Measurements from ENCODE around the gene OSBPL10.
A peak's percentile ranks its signal among the peaks of the same experiment; 100 is the strongest.

OSBPL10 gene

DNA sequence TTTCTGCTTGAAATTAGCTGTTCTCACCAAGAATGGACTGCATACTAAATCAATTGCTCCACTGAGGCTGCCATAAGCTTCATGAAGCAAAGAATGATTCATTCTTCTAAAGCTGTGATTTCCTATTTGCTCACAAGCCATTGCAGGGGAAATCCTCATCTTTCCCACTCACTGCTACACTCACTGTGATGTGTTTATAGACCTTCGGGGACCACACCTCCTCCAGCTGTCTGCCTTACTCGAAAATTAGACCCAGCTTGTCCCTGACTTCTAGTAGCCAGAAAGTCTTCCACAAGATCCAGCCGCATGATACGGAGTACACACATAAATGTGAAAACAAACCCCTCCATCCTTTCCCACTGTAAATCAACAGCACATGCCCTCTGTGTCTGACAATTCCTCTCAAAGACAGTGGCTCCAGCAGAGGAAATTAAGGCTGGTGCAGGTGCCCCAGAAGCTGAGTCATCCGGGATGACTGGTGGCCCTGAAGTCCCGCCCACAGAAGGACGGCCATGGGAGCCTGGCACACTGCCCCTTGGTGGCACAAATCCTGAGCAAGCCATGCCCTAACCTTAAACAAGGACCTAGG, 276.4 kb downstream of the OSBPL10 start:
- Histone ChIP-seq H3K27ac (ENCODE audit: low read length, poor library complexity, severe bottlenecking) (no peak overlapping the region), H2BK12ac (ENCODE audit: low read length in 2 of 2) (no peak overlapping the region), H3K4me2 (ENCODE audit: low read length, poor library complexity, severe bottlenecking) (no peak overlapping the region), H3K79me1 (replicated peaks; ENCODE audit: low read length, poor library complexity, severe bottlenecking) (peaks cover 7% of the 10 kb centered on the region), H4K8ac (ENCODE audit: low read length) (no peak overlapping the region), H3K14ac (ENCODE audit: low read length in 2 of 2) (no peak overlapping the region), H2BK15ac (ENCODE audit: low read depth, poor library complexity, severe bottlenecking) (no peak overlapping the region), H2BK5ac (ENCODE audit: low read depth, low read length, poor library complexity, severe bottlenecking) (no peak overlapping the region), H3K23ac (ENCODE audit: low read length in 2 of 2) (no peak overlapping the region), H3K18ac (ENCODE audit: low read depth in 1 of 2, low read length in 2 of 2) (no peak overlapping the region), H3K36me3 (ENCODE audit: control insufficient read depth in 1 of 2, insufficient read depth in 2 of 2, low read depth in 1 of 2, low read length in 2 of 2) (peaks cover 0 to 13% of the 10 kb centered on the region in 2 experiments), H4K91ac (ENCODE audit: low read length) (no peak overlapping the region), H3K4me3 (ENCODE audit: insufficient read depth in 1 of 2, low read depth in 1 of 2, low read length in 2 of 2) (peak overlapping the region in 1 of 2 experiments; percentile 49), H2BK120ac (ENCODE audit: low read depth, low read length) (no peak overlapping the region), H3K4ac (ENCODE audit: low read depth in 1 of 2, low read length in 2 of 2) (no peak overlapping the region), H2AFZ (ENCODE audit: low read depth, low read length) (no peak overlapping the region), H3K9ac (ENCODE audit: low read length) (peak overlapping the region; percentile 3), H3K27me3 (ENCODE audit: control insufficient read depth in 1 of 2, insufficient read depth in 1 of 2, low read length in 2 of 2) (no peaks in the 10 kb centered on the region), H3K4me1 (ENCODE audit: control insufficient read depth, insufficient read depth, low read depth, low read length) (peaks cover 8% of the 10 kb centered on the region), H3K9me3 (ENCODE audit: control insufficient read depth, low read length) (no peaks in the 10 kb centered on the region), H2AK5ac (ENCODE audit: low read length, severe bottlenecking) (no peak overlapping the region)
- 40% methylated on average over 7 of the region's 7 CpGs for WGBS
- peak; percentile 75 for DNase-seq

- H3K18ac ChIP-seq (ENCODE audit: low read depth in 1 of 2, low read length in 2 of 2): peak overlapping the region in 1 of 2 experiments; percentile 54
- peaks cover 12% of the 10 kb centered on the region for H3K4me1 ChIP-seq (ENCODE audit: control insufficient read depth, insufficient read depth, low read depth, low read length)
- no peak overlapping the region for H2AK5ac ChIP-seq (ENCODE audit: low read length, severe bottlenecking)
- H3K4ac ChIP-seq (ENCODE audit: low read depth in 1 of 2, low read length in 2 of 2): no peak overlapping the region
- H2BK5ac ChIP-seq (ENCODE audit: low read depth, low read length, poor library complexity, severe bottlenecking): no peak overlapping the region
- 92% methylated on average over 2 of the region's 3 CpGs for WGBS
- H4K91ac ChIP-seq (ENCODE audit: low read length): no peak overlapping the region
- no peaks in the 10 kb centered on the region for H3K9me3 ChIP-seq (ENCODE audit: control insufficient read depth, low read length)
- H2BK15ac ChIP-seq (ENCODE audit: low read depth, poor library complexity, severe bottlenecking): no peak overlapping the region
- peaks cover 0 to 18% of the 10 kb centered on the region in 2 experiments for H3K36me3 ChIP-seq (ENCODE audit: control insufficient read depth in 1 of 2, insufficient read depth in 2 of 2, low read depth in 1 of 2, low read length in 2 of 2)
- no peak overlapping the region for H3K4me2 ChIP-seq (ENCODE audit: low read length, poor library complexity, severe bottlenecking)
- peak overlapping the region in 1 of 2 experiments; percentile 50 for H3K14ac ChIP-seq (ENCODE audit: low read length in 2 of 2)
- no peak overlapping the region for H2BK12ac ChIP-seq (ENCODE audit: low read length in 2 of 2)
- peaks cover 7% of the 10 kb centered on the region for H3K79me1 ChIP-seq (replicated peaks; ENCODE audit: low read length, poor library complexity, severe bottlenecking)
- no peak overlapping the region for H2BK120ac ChIP-seq (ENCODE audit: low read depth, low read length)
- DNase-seq: no peak
- no peak overlapping the region for H2AFZ ChIP-seq (ENCODE audit: low read depth, low read length)
- no peaks in the 10 kb centered on the region for H3K27me3 ChIP-seq (ENCODE audit: control insufficient read depth in 1 of 2, insufficient read depth in 1 of 2, low read length in 2 of 2)
- no peak overlapping the region for H3K9ac ChIP-seq (ENCODE audit: low read length)
- no peak overlapping the region for H3K27ac ChIP-seq (ENCODE audit: low read length, poor library complexity, severe bottlenecking)
- H4K8ac ChIP-seq (ENCODE audit: low read length): no peak overlapping the region
- no peak overlapping the region for H3K4me3 ChIP-seq (ENCODE audit: insufficient read depth in 1 of 2, low read depth in 1 of 2, low read length in 2 of 2)
- no peak overlapping the region for H3K23ac ChIP-seq (ENCODE audit: low read length in 2 of 2)
These were observed 276.9 kb downstream of the OSBPL10 start for GRCh38 chr3:31704156-31704555.

DNA sequence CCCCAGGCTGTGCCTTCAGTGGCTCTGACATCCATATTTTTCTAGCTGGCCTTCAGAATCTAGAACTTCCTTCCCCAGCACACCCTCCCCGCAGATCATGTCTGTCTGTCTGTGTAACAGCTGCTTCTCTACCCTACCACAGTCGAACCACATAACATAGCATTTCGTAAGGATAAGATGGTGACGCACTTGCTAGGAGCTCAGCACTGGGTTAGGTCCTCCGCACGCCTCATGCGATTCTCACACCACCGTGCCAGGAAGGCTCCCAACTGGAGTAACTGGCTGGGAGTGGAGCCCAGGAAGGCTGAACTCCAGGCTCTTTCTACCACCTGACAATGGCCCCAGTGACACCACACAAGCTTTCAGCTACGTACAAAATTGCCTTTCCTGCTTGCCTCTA, 279.8 kb downstream of the OSBPL10 start:
- H4K91ac ChIP-seq (ENCODE audit: low read length): no peak overlapping the region
- no peak overlapping the region for H3K27ac ChIP-seq (ENCODE audit: low read length, poor library complexity, severe bottlenecking)
- no peak overlapping the region for H2BK12ac ChIP-seq (ENCODE audit: low read length in 2 of 2)
- H3K14ac ChIP-seq (ENCODE audit: low read length in 2 of 2): no peak overlapping the region
- H3K4me3 ChIP-seq (ENCODE audit: insufficient read depth in 1 of 2, low read depth in 1 of 2, low read length in 2 of 2): no peak overlapping the region
- peaks cover 4% of the 10 kb centered on the region for H3K9me3 ChIP-seq (ENCODE audit: control insufficient read depth, low read length)
- no peak overlapping the region for H3K4ac ChIP-seq (ENCODE audit: low read depth in 1 of 2, low read length in 2 of 2)
- WGBS: 96% methylated on average over 9 of the region's 9 CpGs
- peaks cover 8% of the 10 kb centered on the region for H3K79me1 ChIP-seq (replicated peaks; ENCODE audit: low read length, poor library complexity, severe bottlenecking)
- no peak overlapping the region for H2AK5ac ChIP-seq (ENCODE audit: low read length, severe bottlenecking)
- no peak overlapping the region for H2BK5ac ChIP-seq (ENCODE audit: low read depth, low read length, poor library complexity, severe bottlenecking)
- H3K9ac ChIP-seq (ENCODE audit: low read length): no peak overlapping the region
- H2BK120ac ChIP-seq (ENCODE audit: low read depth, low read length): no peak overlapping the region
- no peak for DNase-seq
- no peak overlapping the region for H3K4me2 ChIP-seq (ENCODE audit: low read length, poor library complexity, severe bottlenecking)
- H4K8ac ChIP-seq (ENCODE audit: low read length): no peak overlapping the region
- no peak overlapping the region for H3K23ac ChIP-seq (ENCODE audit: low read length in 2 of 2)
- H3K4me1 ChIP-seq (ENCODE audit: control insufficient read depth, insufficient read depth, low read depth, low read length): peaks cover 12% of the 10 kb centered on the region
- H2BK15ac ChIP-seq (ENCODE audit: low read depth, poor library complexity, severe bottlenecking): no peak overlapping the region
- H3K27me3 ChIP-seq (ENCODE audit: control insufficient read depth in 1 of 2, insufficient read depth in 1 of 2, low read length in 2 of 2): no peaks in the 10 kb centered on the region
- H3K18ac ChIP-seq (ENCODE audit: low read depth in 1 of 2, low read length in 2 of 2): no peak overlapping the region
- H2AFZ ChIP-seq (ENCODE audit: low read depth, low read length): peak overlapping the region; percentile 5
- H3K36me3 ChIP-seq (ENCODE audit: control insufficient read depth in 1 of 2, insufficient read depth in 2 of 2, low read depth in 1 of 2, low read length in 2 of 2): peaks cover 0 to 15% of the 10 kb centered on the region in 2 experiments

DNA sequence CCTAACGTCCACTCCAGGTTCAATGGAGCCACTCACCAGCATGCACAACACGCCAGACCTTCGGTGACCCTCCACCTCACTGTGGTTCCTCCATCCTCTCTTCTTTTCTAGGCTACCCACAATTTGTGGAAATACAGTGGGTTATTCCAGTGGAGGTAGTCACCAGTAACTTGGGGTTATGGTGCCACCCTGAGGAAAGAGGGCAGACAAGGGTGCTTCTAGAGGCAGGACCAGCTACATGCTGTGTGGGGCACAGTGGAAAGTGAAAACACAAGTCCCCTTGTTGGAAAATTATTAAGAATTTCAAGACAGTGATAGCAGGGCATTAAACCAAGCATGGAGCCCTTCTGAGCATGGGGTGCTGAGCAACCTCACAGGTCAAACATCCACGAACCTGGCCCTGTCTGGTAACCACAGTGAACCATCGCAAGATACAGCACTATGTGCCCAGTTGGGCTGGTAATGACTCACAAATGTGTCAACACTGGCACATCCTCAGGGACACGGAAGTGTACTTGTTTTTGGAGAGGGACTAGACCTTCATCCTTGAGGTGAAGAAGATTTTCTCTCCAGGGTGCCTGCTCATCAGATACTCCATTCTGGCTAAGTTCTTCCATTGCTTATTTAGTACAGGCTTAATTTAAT, 281.6 kb downstream of the OSBPL10 start:
- 93% methylated on average over 4 of the region's 6 CpGs for WGBS

More for the DNA sequence above, 281.6 kb downstream of the OSBPL10 start:
- H3K36me3 ChIP-seq (ENCODE audit: control insufficient read depth in 1 of 2, insufficient read depth in 2 of 2, low read depth in 1 of 2, low read length in 2 of 2): peaks cover 0 to 15% of the 10 kb centered on the region in 2 experiments
- no peak overlapping the region for H4K8ac ChIP-seq (ENCODE audit: low read length)
- H3K23ac ChIP-seq (ENCODE audit: low read length in 2 of 2): no peak overlapping the region
- H3K27ac ChIP-seq (ENCODE audit: low read length, poor library complexity, severe bottlenecking): no peak overlapping the region
- no peak overlapping the region for H2AK5ac ChIP-seq (ENCODE audit: low read length, severe bottlenecking)
- H3K14ac ChIP-seq (ENCODE audit: low read length in 2 of 2): no peak overlapping the region
- peaks cover 7% of the 10 kb centered on the region for H3K79me1 ChIP-seq (replicated peaks; ENCODE audit: low read length, poor library complexity, severe bottlenecking)
- no peak overlapping the region for H2BK120ac ChIP-seq (ENCODE audit: low read depth, low read length)
- H3K9me3 ChIP-seq (ENCODE audit: control insufficient read depth, low read length): peaks cover 4% of the 10 kb centered on the region
- no peak overlapping the region for H3K4me3 ChIP-seq (ENCODE audit: insufficient read depth in 1 of 2, low read depth in 1 of 2, low read length in 2 of 2)
- H3K4ac ChIP-seq (ENCODE audit: low read depth in 1 of 2, low read length in 2 of 2): no peak overlapping the region
- no peak overlapping the region for H2BK12ac ChIP-seq (ENCODE audit: low read length in 2 of 2)
- no peak overlapping the region for H4K91ac ChIP-seq (ENCODE audit: low read length)
- no peak overlapping the region for H3K9ac ChIP-seq (ENCODE audit: low read length)
- no peak overlapping the region for H2BK15ac ChIP-seq (ENCODE audit: low read depth, poor library complexity, severe bottlenecking)
- H3K4me1 ChIP-seq (ENCODE audit: control insufficient read depth, insufficient read depth, low read depth, low read length): peaks cover 11% of the 10 kb centered on the region
- no peak overlapping the region for H2AFZ ChIP-seq (ENCODE audit: low read depth, low read length)
- no peaks in the 10 kb centered on the region for H3K27me3 ChIP-seq (ENCODE audit: control insufficient read depth in 1 of 2, insufficient read depth in 1 of 2, low read length in 2 of 2)
- no peak overlapping the region for H3K4me2 ChIP-seq (ENCODE audit: low read length, poor library complexity, severe bottlenecking)
- H2BK5ac ChIP-seq (ENCODE audit: low read depth, low read length, poor library complexity, severe bottlenecking): no peak overlapping the region
- DNase-seq: no peak
- H3K18ac ChIP-seq (ENCODE audit: low read depth in 1 of 2, low read length in 2 of 2): no peak overlapping the region
